MM.1S (cell line): Measurements from ENCODE around the gene EED.

Experiments used
- DNase-seq: peaks from one replicate; pipeline ENCODE4 v3.0.0-alpha.2; 2015
- H2AFZ ChIP-seq: fragments of 300-600 bp; sonication (generic); 2 replicates; pipeline ENCODE4 v1.6.0; 2016; ENCODE audit warnings: antibody characterized with exemption, low read length
- H3F3A ChIP-seq: fragments of 300-600 bp; sonication (generic); 2 replicates; pipeline ENCODE4 v1.6.1; 2016; ENCODE audit warnings: mild to moderate bottlenecking, antibody characterized with exemption, low read length, moderate library complexity, mixed read lengths; ENCODE audit not compliant: insufficient read depth
- H3K27ac ChIP-seq: fragments of 300-600 bp; sonication (generic); 2 replicates; pipeline ENCODE4 v1.5.1; 2016; ENCODE audit warnings: mild to moderate bottlenecking, low read length
- H3K27me3 ChIP-seq: fragments of 300-600 bp; sonication (generic); replicated peaks from 2 replicates; pipeline ENCODE4 v1.6.0; 2016; ENCODE audit warnings: low read length; ENCODE audit not compliant: insufficient read depth
- H3K36me3 ChIP-seq: fragments of 300-600 bp; sonication (generic); replicated peaks from 2 replicates; pipeline ENCODE4 v1.6.1; 2016; ENCODE audit warnings: mild to moderate bottlenecking, low read length, mixed read lengths; ENCODE audit not compliant: insufficient read depth
- H3K4me1 ChIP-seq: fragments of 300-600 bp; sonication (generic); 2 replicates; pipeline ENCODE4 v1.6.1; 2016; ENCODE audit warnings: low read length, mixed read lengths
- H3K4me2 ChIP-seq: fragments of 300-600 bp; sonication (generic); 2 replicates; pipeline ENCODE4 v1.6.0; 2016; ENCODE audit warnings: low read depth, low read length
- H3K4me3 ChIP-seq: fragments of 300-600 bp; sonication (generic); 2 replicates; pipeline ENCODE4 v1.5.1; 2016; ENCODE audit warnings: low read length, mixed read lengths
- H3K79me2 ChIP-seq: fragments of 300-600 bp; sonication (generic); 2 replicates; pipeline ENCODE4 v1.6.1; 2016; ENCODE audit warnings: mixed run types, low read length, mixed read lengths
- H3K9ac ChIP-seq: fragments of 300-600 bp; sonication (generic); 2 replicates; pipeline ENCODE4 v1.6.1; 2016; ENCODE audit warnings: low read length, mixed read lengths
- H3K9me2 ChIP-seq: fragments of 300-600 bp; sonication (generic); replicated peaks from 2 replicates; pipeline ENCODE4 v1.6.1; 2016; ENCODE audit warnings: mild to moderate bottlenecking, low read length, mixed read lengths; ENCODE audit not compliant: insufficient read depth
- H3K9me3 ChIP-seq: fragments of 300-600 bp; sonication (generic); replicated peaks from 2 replicates; pipeline ENCODE4 v1.6.1; 2016; ENCODE audit warnings: mild to moderate bottlenecking, low read length, mixed read lengths; ENCODE audit not compliant: insufficient read depth
- H4K20me1 ChIP-seq: fragments of 300-600 bp; sonication (generic); 2 replicates; pipeline ENCODE4 v1.6.1; 2016; ENCODE audit warnings: mild to moderate bottlenecking, low read length, moderate library complexity, mixed read lengths; ENCODE audit not compliant: insufficient read depth
- CTCF ChIP-seq: fragments of 300-600 bp; sonication (generic); IDR thresholded peaks from 2 replicates; pipeline ENCODE4 v1.5.1; 2016; ENCODE audit warnings: antibody characterized with exemption, low read length, mixed read lengths
- EZH2 ChIP-seq: fragments of 300-600 bp; sonication (generic); optimal IDR thresholded peaks from 2 replicates; pipeline ENCODE3; 2017; ENCODE audit warnings: low read depth, mild to moderate bottlenecking, antibody characterized with exemption, low read length, mixed read lengths
- EZH2phosphoT487 ChIP-seq: fragments of 300-600 bp; sonication (generic); IDR thresholded peaks from 2 replicates; pipeline ENCODE4 v1.6.1; 2018; ENCODE audit warnings: antibody characterized with exemption, low read length

The EED gene

GRCh38 chr11:86313793-86314192, 69.2 kb downstream of the EED start:
- TF ChIP-seq CTCF (no peak), EZH2 (no peak), EZH2phosphoT487 (no peak)
- Histone ChIP-seq H3K9ac (no peak overlapping the region), H3K4me1 (no peaks in the 10 kb centered on the region), H3K79me2 (peaks cover 10% of the 10 kb centered on the region), H3K9me2 (no peaks in the 10 kb centered on the region), H4K20me1 (no peaks in the 10 kb centered on the region), H3K4me2 (no peak overlapping the region), H3K27me3 (no peaks in the 10 kb centered on the region), H3F3A (no peaks in the 10 kb centered on the region), H3K27ac (no peak overlapping the region), H3K4me3 (no peak overlapping the region), H3K9me3 (no peaks in the 10 kb centered on the region), H2AFZ (no peak overlapping the region), H3K36me3 (no peaks in the 10 kb centered on the region)
- no peak for DNase-seq

DNA sequence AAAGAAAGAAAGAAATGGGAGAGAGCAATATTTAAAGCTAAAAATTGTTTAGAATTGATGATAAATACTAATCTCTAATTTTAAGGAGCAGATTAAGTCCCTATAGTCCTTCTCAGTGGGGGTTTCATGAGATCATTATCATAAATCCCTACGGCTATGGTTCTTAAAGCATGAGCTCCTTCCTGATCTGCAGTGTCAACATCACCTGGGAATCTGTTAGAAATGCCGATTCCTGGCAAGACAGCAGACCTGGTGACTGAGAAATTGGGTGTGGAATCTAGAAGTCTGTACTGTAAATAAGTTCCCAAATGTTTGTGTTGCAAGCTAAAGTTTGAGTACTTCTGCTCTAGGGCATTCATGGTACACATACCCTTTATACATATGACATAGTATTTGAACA, 70.1 kb downstream of the EED start:
- Histone ChIP-seq H3F3A (no peaks in the 10 kb centered on the region), H3K4me3 (no peak overlapping the region), H2AFZ (no peak overlapping the region), H4K20me1 (no peaks in the 10 kb centered on the region), H3K9ac (no peak overlapping the region), H3K36me3 (no peaks in the 10 kb centered on the region), H3K27ac (no peak overlapping the region), H3K9me2 (no peaks in the 10 kb centered on the region), H3K4me1 (no peaks in the 10 kb centered on the region), H3K4me2 (no peak overlapping the region), H3K27me3 (no peaks in the 10 kb centered on the region), H3K9me3 (no peaks in the 10 kb centered on the region), H3K79me2 (peaks cover 10% of the 10 kb centered on the region)
- DNase-seq = no peak
- TF ChIP-seq EZH2phosphoT487 (no peak), CTCF (no peak), EZH2 (no peak)
